Dendritic cell treated with granulocyte-macrophage colony-stimulating factor and Interleukin-4, amounts not matched to agents 40 ng/mL and 50 ng/mL, for 4 days (primary cell): ENCODE results near the gene DUT.
A peak's percentile ranks its signal among the peaks of the same experiment; 100 is the strongest.

ENCODE experiments used
- H3K27ac Mint-ChIP-seq: one replicate; pipeline ENCODE4 v1.8.0; 2022; ENCODE audit warnings: mild to moderate bottlenecking, mixed read lengths
- H3K27me3 Mint-ChIP-seq: one replicate; pipeline ENCODE4 v1.8.0; 2022; ENCODE audit warnings: mild to moderate bottlenecking, mixed read lengths
- H3K36me3 Mint-ChIP-seq: one replicate; pipeline ENCODE4 v1.8.0; 2022; ENCODE audit warnings: low read depth, mixed read lengths
- H3K4me1 Mint-ChIP-seq: one replicate; pipeline ENCODE4 v1.8.0; 2022; ENCODE audit warnings: low read depth, mixed read lengths
- H3K4me3 Mint-ChIP-seq: one replicate; pipeline ENCODE4 v1.8.0; 2022; ENCODE audit warnings: mild to moderate bottlenecking, moderate library complexity, mixed read lengths
- H3K9me3 Mint-ChIP-seq: one replicate; pipeline ENCODE4 v1.8.0; 2022; ENCODE audit warnings: mixed read lengths
- intact Hi-C: fragments of 100-400 bp; cut with micrococcal nuclease; formaldehyde crosslinking; loops from one replicate; pipeline ENCODE4 v1.15.0; 2022

Gene DUT

DNA sequence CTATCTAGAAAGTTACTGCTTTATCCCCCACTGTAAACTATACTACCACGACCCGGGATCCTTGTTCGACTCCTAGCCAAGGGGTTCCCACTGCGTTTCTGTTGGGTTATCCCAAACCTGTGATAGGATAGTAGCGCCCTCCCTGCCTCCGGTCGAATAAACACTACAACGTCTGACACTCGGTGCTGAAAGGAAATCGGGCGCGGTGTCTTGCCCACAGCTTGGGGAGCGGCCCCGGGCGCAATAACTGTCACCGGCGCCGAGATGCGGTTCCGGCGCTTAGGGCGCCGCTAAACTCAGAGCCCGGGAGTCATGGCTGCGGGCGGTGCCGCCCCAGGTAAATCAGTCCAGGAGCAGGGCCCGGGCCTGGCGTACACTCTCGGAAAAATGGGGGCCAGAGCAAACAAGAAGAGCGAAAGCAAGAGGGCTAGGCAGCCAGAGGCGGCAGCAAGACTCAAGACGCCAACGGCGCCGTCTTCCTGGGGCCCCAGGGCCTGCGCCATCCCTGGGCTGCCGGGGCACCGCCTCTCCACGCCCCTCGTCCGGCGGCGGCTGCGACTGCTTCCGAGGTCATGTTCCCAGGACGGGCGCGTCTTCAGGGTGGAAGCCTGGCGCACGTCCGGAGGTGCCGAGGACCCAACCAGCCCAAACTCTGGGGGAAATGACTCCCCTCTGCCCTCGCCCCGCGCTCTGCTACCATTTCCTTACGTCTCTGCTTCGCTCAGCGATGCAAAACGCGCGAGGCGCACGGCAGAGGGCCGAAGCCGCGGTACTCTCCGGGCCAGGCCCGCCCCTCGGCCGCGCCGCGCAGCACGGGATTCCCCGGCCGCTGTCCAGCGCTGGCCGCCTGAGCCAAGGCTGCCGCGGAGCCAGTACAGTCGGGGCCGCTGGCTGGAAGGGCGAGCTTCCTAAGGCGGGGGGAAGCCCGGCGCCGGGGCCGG is at the start of gene DUT:
TSS of gene DUT (plus strand) at position 575 of the 941 bp plus-strand sequence. CDS start at position 662, 87 bp downstream.
- H3K27ac Mint-ChIP-seq: peak within 1 kb of the TSS; percentile 98
- peaks cover 17% of the 10 kb centered on the region for H3K4me1 Mint-ChIP-seq
- peaks cover 28% of the 10 kb centered on the region for H3K36me3 Mint-ChIP-seq
- no peaks in the 10 kb centered on the region for H3K9me3 Mint-ChIP-seq
- H3K27me3 Mint-ChIP-seq: no peaks in the 10 kb centered on the region
- intact Hi-C loops: no loop called here
- peak within 1 kb of the TSS; percentile 90 for H3K4me3 Mint-ChIP-seq

DNA sequence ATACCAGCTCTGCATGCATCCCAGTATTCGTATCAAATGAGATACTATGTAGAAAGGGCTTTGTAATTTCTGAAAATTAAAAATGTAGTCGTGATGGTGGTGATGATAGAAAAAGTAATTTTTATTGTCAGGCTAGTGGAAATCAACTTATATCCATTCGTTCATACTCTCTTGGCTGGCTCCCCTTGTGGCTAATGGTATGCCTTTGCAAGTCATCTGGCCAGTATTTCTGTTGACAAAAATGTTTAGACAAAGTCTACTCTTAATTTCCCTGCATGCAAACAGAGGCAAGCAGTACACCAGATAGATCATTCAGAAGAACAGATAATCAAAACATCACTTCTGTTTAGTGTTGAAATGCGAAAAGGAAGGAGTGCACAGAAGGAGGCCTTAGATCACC is 49.6 kb upstream of the DUT start:
- H3K4me3 Mint-ChIP-seq: no peak overlapping the region
- no peaks in the 10 kb centered on the region for H3K36me3 Mint-ChIP-seq
- no peaks in the 10 kb centered on the region for H3K9me3 Mint-ChIP-seq
- peaks cover 2% of the 10 kb centered on the region for H3K27me3 Mint-ChIP-seq
- intact Hi-C loops: no loop called here
- H3K4me1 Mint-ChIP-seq: no peaks in the 10 kb centered on the region
- H3K27ac Mint-ChIP-seq: no peak overlapping the region

DNA sequence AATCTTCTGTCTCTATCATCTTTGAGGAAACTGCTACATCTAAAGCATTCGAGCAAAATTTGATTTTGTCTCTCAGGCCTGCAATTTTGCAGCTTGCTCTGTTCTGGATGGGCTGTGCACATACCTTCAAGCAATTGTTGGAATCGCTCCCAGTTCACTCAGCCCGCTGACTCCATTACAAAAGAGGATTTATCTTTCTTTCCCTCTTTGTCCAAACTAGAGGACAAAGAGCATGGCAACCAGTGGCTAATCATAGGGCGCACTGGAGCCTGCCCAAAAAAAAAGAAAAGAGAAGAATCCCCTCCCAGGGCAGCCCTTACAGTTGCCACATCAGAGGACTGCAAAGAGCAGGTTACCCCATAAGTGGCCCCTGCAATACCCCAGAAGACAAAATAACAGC is 49.0 kb upstream of the DUT start:
- intact Hi-C loops: no loop called here
- H3K9me3 Mint-ChIP-seq: no peaks in the 10 kb centered on the region
- no peaks in the 10 kb centered on the region for H3K36me3 Mint-ChIP-seq
- peaks cover 2% of the 10 kb centered on the region for H3K27me3 Mint-ChIP-seq
- H3K4me3 Mint-ChIP-seq: no peak overlapping the region
- no peaks in the 10 kb centered on the region for H3K4me1 Mint-ChIP-seq
- H3K27ac Mint-ChIP-seq: no peak overlapping the region

DNA sequence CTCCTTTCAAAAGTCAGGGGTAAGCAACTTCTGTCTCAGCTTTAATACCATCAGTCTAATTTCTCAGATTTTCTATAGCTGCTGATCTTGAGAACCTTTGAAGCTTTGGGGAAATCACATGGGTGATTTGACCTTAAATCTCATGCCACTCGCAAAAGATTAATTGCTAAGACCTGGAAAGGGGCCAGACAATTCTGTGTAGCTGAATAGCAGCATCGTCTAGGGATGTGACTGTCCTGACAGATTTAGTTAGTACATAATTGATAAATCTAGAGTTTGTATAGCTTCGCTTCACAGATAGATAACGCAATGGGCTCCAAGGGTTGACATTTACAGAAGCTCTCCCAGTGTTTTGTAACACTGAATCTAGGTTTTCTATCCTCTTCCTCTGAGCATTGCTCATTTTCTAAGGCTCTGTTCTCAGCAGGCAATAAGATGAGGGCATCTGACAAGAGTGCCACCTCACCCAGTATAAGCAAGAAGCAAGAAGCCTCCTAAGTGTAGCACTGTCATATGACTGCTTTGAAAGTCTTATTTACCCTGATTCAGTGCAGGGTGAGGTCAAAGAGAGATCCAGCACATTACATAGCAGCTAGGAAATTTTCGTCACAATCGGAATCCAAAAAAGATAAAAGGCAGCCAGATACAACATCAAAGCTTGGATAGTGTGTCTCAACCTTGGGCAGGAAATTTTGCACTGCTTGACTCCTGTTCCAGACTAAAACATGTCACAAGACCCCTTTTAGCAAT is 47.7 kb upstream of the DUT start:
- no peaks in the 10 kb centered on the region for H3K4me1 Mint-ChIP-seq
- H3K36me3 Mint-ChIP-seq: no peaks in the 10 kb centered on the region
- H3K27me3 Mint-ChIP-seq: peaks cover 2% of the 10 kb centered on the region
- no peak overlapping the region for H3K27ac Mint-ChIP-seq
- H3K9me3 Mint-ChIP-seq: no peaks in the 10 kb centered on the region
- intact Hi-C loops: loop anchor here (2.0 kb wide), 1 partner anchor 1087 kb away; no protein-coding TSS in a partner anchor
- no peak overlapping the region for H3K4me3 Mint-ChIP-seq

DNA sequence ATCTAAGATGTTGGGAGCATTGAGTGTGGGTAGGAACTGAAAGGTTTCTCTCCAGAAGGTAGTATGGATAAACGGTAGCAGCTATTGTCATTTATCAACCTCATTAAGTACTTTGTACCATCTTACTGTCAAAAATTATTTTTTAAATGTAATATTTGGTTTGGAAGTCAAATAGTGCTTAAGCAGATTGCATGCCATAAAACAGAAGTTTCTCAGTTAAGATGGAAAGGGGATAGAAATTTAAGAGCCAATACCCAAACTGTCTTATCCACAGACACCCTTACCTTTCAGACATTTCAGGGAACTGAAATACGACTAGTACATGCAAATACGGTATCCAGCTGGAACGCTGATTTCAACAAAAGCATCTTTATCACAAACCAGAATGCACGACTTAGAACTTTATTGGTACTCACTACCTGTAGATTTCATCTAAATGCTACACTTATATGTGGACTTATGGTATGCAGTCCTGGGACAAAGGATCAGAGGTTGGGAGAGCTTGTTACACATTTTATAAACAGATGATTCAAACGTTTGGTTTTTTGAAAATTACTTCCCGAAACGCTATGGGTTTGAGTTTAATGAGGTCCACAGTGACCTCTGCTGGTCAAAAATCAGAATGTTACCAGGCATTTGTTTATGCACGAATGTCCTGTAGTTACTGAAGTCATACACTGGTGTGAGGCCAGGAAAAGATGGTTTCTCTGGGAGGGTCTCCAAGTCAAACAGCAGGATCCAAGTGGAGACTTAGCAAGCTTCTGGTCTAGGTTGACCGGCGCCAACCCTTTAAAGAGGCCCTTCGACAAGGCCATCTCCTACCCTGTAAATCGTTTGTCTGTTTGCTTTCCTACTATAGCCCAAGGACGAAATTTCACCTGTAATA is 45.7 kb upstream of the DUT start:
- Mint-ChIP-seq H3K36me3 (no peaks in the 10 kb centered on the region), H3K4me3 (no peak overlapping the region), H3K9me3 (no peaks in the 10 kb centered on the region), H3K27ac (no peak overlapping the region), H3K4me1 (no peaks in the 10 kb centered on the region), H3K27me3 (peaks cover 2% of the 10 kb centered on the region)
- intact Hi-C loops: loop anchor here (2.0 to 5.0 kb wide), 3 partner anchors 813 to 1973 kb away; no protein-coding TSS in a partner anchor

DNA sequence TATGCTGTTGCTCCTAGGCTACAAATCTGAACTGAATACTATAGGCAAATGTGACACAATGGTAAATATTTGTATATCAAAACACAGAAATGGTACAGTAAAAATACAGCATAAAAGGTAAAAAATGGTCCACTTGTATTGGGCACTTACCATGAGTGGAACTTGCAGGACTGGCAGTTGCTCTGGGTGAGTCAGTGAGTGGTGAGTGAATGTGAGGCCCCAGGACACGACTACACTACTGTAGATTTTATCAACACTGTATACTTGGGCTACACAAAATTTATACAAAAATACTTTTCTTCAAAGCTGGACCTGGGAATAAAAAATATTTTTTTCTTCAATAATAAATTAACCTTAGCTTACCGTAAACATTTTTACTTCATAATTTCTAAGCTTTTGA is 41.6 kb upstream of the DUT start:
- Mint-ChIP-seq H3K4me1 (no peaks in the 10 kb centered on the region), H3K27ac (no peak overlapping the region), H3K27me3 (peaks cover 2% of the 10 kb centered on the region), H3K4me3 (no peak overlapping the region), H3K36me3 (no peaks in the 10 kb centered on the region), H3K9me3 (no peaks in the 10 kb centered on the region)
- intact Hi-C loops: loop anchor here (5.0 kb wide), 2 partner anchors 817 to 1977 kb away; no protein-coding TSS in a partner anchor

DNA sequence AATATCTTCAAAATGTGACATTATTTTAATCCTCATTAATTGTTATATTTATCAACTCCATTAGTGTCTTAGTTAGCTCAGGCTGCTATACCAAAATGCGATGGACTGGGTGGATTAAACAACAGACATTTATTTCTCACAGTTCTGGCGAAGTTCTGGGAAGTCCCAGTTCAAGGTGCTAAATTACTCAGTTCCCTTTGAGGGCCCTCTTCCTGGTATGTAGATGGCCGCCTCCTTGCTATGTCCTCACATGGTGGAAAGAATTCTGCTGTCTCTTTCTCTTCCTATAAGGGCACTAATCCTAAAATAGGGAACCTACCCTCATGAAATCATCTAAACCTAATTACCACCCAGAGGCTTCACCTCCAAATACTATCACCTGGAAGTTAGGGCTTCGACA is 38.8 kb upstream of the DUT start:
- Mint-ChIP-seq H3K4me1 (no peaks in the 10 kb centered on the region), H3K4me3 (no peak overlapping the region), H3K36me3 (no peaks in the 10 kb centered on the region), H3K27me3 (peaks cover 2% of the 10 kb centered on the region), H3K9me3 (no peaks in the 10 kb centered on the region), H3K27ac (no peak overlapping the region)
- intact Hi-C loops: no loop called here

DNA sequence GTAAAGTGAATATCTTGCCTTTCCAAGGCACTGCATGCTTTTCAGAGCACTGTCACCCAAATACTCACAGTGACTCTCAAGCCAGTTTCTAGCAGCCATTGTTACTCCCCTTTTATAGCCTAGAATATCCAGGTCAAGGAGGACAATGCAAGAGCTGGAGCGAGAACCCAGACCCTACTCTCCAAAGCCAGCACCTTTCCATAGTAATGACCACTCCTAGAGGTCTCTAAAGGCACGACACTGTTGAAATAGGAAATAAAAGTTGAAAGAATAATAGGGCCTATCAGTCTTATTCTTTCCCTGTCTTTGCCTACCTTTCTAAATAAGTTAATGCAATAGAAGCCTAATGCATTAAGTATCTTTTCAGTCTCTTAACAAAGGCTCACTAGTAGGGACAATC is 33.6 kb upstream of the DUT start:
- Mint-ChIP-seq H3K4me3 (no peak overlapping the region), H3K4me1 (no peaks in the 10 kb centered on the region), H3K9me3 (no peaks in the 10 kb centered on the region), H3K36me3 (no peaks in the 10 kb centered on the region), H3K27me3 (peaks cover 2% of the 10 kb centered on the region), H3K27ac (no peak overlapping the region)
- intact Hi-C loops: no loop called here

DNA sequence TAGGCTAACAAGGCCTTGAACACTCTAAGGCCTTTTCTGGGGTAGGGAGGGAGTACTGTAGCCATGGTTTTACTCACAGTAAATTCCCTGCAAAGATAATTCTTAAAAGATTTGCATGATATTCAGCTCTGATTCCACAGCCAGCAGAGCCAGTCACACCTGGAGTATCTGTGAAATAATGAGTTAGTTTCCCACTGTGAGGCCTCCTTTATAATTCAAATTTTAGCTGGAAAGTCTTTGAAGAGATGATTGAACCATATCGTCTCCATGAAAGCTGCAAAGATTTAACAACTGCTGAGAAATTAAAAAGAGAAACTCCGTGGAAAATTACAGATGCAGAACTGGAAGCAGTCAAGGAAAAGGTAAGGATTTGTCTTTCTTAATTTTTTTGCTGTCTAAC is 32.3 kb upstream of the DUT start:
- H3K9me3 Mint-ChIP-seq: no peaks in the 10 kb centered on the region
- intact Hi-C loops: no loop called here
- H3K4me3 Mint-ChIP-seq: no peak overlapping the region
- H3K27me3 Mint-ChIP-seq: peaks cover 2% of the 10 kb centered on the region
- no peaks in the 10 kb centered on the region for H3K4me1 Mint-ChIP-seq
- H3K27ac Mint-ChIP-seq: no peak overlapping the region
- no peaks in the 10 kb centered on the region for H3K36me3 Mint-ChIP-seq

DNA sequence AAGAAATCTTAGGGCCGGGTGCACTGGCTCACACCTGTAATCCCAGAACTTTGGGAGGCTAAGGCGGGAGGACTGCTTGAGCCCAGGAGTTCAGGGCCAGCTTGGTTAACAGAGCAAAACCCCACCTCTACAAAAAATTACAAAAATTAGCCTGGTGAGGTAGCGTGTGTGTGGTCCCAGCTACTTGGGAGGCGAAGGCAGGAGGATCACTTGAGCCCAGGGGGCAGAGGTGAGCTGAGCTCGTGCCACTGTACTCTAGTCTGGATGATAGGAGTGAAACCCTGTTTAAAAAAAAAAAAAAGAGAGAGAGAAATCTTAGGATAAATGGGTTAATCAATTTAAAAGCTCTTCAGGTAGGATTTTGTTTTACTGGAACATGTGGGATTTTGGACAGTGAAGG is 31.2 kb upstream of the DUT start:
- Mint-ChIP-seq H3K4me1 (no peaks in the 10 kb centered on the region), H3K4me3 (no peak overlapping the region), H3K27ac (no peak overlapping the region), H3K9me3 (no peaks in the 10 kb centered on the region), H3K36me3 (no peaks in the 10 kb centered on the region), H3K27me3 (peaks cover 2% of the 10 kb centered on the region)
- intact Hi-C loops: no loop called here

DNA sequence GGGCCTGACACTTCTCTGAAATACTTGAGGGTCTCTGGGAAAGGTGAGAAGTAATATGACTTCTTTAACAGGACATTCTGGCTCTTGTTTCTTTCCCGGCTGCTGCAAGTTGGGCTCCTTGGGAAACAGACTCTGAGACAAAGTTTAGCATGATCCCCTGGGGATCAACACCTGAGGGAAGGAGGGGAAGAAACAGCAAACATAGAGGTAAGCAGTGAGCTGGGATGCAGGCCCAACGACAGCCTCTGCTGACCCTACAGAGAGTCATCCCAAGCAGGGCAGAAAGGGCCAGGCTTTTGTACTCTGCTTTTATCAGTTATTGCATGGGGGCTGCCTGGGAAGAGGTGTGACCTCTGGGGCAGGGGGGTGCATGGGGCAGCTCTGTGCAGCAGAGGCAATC is 26.8 kb upstream of the DUT start:
- Mint-ChIP-seq H3K4me1 (no peaks in the 10 kb centered on the region), H3K36me3 (no peaks in the 10 kb centered on the region), H3K9me3 (no peaks in the 10 kb centered on the region), H3K4me3 (no peak overlapping the region), H3K27me3 (no peaks in the 10 kb centered on the region), H3K27ac (no peak overlapping the region)
- intact Hi-C loops: no loop called here

DNA sequence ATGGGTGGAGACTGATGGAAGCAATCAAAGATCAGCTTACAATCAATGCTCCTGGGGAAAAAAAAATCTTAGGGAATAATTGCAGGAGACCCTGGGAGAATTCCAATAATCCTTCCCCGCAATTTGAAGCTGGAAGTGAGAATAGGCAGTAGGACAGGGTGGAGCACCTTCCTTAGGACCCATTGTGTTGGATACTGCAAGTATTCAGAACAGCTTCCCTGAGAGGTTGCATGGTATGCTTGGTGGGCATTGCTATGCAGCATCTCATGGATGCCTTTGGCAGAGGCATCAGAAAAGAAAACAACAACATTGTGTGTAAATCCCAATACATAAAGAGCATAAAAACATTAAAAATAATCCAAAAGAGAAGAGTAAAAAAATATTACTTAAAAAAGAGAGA is 24.6 kb upstream of the DUT start:
- intact Hi-C loops: no loop called here
- no peak overlapping the region for H3K27ac Mint-ChIP-seq

DNA sequence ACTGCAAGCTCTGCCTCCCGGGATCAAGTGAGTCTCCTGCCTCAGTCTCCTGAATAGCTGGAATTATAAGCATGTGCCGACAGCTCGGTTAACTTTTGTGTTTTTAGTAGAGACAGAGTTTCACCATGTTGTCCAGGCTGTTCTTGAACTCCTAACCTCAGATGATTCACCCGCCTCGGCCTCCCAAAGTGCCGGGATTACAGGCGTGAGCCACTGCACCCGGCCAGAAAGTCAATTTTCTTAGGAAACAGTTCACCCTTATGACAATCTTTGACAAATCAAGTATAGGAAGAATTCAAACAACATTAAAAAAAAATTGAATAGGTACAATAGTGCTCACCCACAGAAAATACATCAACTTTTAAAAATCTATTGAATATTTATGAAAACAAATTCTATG is 23.6 kb upstream of the DUT start:
- Mint-ChIP-seq H3K9me3 (no peaks in the 10 kb centered on the region), H3K36me3 (no peaks in the 10 kb centered on the region), H3K27ac (no peak overlapping the region), H3K4me3 (no peak overlapping the region), H3K4me1 (peaks cover 6% of the 10 kb centered on the region), H3K27me3 (no peaks in the 10 kb centered on the region)
- intact Hi-C loops: no loop called here

More for the DNA sequence above, 24.6 kb upstream of the DUT start:
- H3K27me3 Mint-ChIP-seq: no peaks in the 10 kb centered on the region
- H3K9me3 Mint-ChIP-seq: no peaks in the 10 kb centered on the region
- H3K4me1 Mint-ChIP-seq: no peaks in the 10 kb centered on the region
- no peaks in the 10 kb centered on the region for H3K36me3 Mint-ChIP-seq
- no peak overlapping the region for H3K4me3 Mint-ChIP-seq
